ENCODE measurements around the gene G6PD.

The G6PD gene

DNA sequence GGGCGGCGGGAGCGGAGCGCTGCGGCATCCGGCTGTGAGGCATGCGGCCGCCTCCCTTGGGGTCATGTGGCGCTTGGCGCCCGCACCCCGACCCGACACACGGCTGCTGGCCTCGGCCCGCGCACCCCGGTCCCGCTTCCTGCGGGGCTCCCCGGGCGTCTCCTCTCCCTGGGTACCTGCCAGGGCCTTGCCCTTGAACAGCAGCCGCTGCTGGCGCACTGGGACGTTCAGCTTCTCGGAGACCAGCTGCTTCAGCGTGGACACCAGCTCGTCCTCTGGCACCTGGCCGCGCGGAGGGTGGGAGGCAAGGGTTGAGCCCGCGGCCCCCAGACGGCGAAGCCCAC lies 60.6 kb downstream of the G6PD start:
- DNase-seq, result no peak

DNA sequence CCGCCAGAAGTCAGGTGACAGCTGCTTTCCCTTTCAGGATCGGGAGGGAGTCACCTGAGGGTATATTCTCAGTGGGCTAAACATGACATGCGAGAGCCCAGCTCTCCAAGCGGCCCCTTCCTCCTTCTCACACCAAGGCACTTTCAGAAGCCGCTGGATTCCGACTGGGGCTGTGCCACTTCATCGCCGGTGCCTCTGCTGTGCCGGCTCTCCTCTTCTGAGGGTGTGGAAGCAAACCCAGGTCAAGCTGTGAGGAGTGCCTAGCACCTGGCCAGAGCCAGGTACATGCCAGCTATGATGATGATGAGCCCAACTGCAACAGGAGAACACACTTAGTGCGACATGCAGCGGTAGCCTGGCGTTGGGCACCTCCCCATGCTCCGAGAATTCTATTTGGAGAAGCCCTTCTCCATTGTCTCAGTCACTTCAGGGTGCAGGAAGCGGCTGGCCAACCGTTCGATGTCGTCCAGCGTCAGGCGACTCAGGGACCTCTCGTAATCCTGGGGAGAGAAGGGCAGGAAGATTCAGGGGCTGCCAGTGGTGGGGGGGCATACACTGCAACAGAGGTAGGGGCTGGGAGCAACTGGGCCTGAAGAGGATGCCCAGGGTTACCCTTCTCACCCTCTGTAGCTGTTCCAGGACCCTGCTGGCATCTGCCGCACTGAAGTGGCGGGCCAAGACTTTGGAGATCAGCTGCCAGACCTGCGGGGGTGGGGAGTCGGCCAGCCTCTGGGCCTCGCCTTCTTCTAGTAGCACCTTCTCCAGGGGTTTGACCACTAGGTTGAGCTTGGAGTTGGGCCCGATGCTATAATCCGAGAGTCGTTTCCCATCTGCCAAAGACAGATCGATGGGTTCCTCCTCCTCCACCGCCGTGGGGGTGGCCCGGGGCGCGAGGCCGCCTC lies 61.2 kb downstream of the G6PD start:
- DNase-seq, result no peak

DNA sequence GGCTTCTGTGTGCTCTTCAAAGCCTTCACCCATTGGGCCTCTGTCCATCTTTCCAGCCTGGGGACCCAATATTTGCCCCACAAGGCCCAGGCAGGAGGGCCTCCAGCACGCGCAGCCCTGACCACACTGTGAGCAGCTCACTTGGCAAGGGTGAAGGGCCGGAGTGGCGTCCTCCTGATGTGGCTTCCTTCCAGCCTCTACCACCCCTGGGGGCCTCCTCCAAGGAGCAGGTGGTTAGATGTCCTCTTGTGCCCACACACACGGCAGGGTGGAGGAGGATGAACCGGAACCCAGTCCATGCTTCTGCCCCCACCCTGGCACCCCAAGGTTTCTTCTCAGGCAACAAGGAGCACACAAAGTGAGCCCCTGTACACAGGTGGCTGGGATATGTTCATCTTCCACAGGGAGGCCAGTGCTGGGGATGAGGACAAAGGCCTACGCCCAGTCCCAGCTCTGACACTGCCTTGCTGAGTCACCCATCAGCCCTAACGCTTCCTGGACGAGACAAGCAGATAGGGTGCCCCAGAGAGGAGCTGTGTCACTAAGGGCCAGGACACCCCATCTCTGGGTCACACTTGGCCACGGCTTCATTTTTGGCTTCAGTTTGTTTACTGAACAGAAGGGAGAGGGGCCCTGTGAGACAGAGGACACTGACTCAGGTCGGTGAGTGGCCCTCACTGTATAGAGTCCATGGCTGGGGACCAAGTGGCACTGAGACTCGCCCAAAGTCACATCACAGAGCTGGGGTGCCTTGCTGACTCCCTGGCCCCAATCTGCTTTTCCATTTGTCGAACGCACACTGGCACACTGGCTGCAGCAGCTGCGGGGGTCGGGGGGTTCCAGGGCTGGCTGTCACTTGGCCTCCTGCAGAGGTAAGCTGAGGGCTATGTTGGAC lies 62.1 kb downstream of the G6PD start:
- DNase-seq, result no peak

DNA sequence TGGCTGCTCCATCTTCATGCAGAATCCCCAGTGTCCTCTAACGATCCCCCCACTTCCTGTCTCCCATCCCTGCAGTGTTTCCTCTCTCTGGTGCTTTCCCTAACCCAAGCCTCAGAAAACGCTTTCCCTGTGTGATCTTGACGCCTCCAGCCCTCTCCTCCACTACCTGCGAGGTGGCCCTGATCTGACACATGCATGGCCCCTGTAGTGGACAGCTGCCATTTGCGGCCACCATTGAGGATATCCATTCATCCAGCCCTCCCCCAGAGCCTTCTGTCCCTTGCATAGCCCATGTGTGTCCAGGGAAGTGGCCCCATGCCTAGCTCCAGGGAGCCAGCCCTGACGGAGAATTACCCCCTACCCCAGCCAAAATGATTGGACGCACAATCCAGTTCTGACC lies 63.3 kb downstream of the G6PD start:
- no peak for DNase-seq

DNA sequence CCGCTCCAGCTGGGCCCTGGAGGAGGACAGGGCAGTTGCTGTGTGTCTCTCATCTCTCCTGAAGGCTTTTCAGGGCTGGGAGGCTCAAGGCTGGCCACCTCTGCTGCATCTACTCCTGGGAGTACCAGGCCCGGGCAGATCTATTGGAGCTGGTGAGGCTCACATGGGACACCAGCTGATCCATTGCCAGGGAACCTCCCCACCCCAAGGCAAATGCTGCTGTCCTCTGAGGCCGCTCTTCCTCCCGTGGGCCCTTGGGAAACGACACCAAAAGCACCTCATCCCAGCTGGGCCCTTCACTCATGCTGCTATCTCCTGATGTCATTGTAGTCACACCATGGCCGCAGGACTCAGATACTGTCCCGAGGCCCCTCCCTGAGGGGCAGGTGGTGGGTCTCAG lies 63.9 kb downstream of the G6PD start:
- no peak for DNase-seq

DNA sequence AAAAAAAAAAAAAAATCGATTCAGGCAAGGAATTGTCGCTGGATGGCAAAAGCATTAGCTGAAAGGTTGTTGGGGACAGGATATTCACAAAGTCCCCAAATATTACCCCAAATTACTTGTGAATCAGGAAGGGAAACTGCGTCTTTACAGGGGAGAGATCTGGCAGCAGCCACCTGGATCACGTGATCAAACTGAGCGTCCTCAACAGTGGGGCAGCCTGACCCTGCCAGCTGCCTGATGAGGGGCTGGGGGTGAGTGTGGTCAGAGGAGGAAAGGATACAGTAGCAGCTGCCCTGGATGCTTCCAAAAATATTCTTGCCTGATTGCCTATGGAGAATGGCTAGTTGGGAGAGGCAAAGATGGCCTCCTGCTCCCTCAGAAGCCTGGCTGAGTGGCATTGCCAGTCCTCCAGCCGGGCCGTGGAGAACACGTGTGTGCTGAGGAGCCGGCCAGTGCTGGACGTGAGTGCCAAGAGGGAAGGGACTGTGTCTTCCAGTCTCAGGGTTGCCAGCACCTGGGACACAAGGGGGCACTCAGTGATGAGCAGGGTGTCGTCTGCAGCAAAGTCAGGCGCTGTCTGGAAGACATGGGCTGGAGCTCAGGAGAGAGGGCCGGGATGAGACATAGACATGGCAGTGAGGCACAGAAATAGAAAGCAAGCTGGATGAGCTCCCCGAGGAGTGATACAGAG lies 64.6 kb downstream of the G6PD start:
- DNase-seq, result no peak
